ENCODE results near the gene KRT40. TPM values are rescaled to one million over a fixed set of nuclear protein-coding genes. Genes with fewer than 3 reads are reported as not detected.

Gene KRT40
- total and polyA plus RNA-seq, 2 of the 4 experiments (the other 2 are of a cell fraction): not detected

GRCh38 chr17:40960144-40960543, 24.0 kb downstream of the KRT40 start:
- Histone ChIP-seq H2AK5ac (ENCODE audit: low read depth, low read length) (peak overlapping the region; percentile 33; the same call in 1 of the 2 replicates), H4K5ac (ENCODE audit: low read depth, low read length) (peak overlapping the region; percentile 74; the same call in 1 of the 2 replicates), H3K23ac (ENCODE audit: low read depth, low read length) (no peak overlapping the region), H2AK9ac (replicated peaks; ENCODE audit: low read depth, low read length, poor library complexity) (no peak overlapping the region), H4K20me1 (ENCODE audit: insufficient read depth, low read length) (no peaks in the 10 kb centered on the region), H2BK15ac (ENCODE audit: low read depth, low read length) (peak overlapping the region; percentile 72; the same call in 2 of the 3 replicates), H3K4me1 (ENCODE audit: control insufficient read depth, insufficient read depth, low read length) (peaks cover 8% of the 10 kb centered on the region), H3K79me1 (ENCODE audit: low read depth in 1 of 2, low read length in 2 of 2) (no peaks in the 10 kb centered on the region), H2AFZ (replicated peaks; ENCODE audit: low read length, poor library complexity) (peak overlapping the region; percentile 18), H3K27me3 (ENCODE audit: control insufficient read depth, insufficient read depth, low read length) (no peaks in the 10 kb centered on the region), H2BK20ac (ENCODE audit: low read depth, low read length) (peak overlapping the region; percentile 2; the same call in 1 of the 2 replicates), H3K9ac (ENCODE audit: low read depth, low read length) (no peak overlapping the region), H3K14ac (replicated peaks; ENCODE audit: low read depth, low read length) (peak overlapping the region; percentile 39), H3K9me1 (ENCODE audit: insufficient read depth, low read length) (peaks cover 9% of the 10 kb centered on the region), H3K9me3 (ENCODE audit: control insufficient read depth, insufficient read depth, low read length) (no peaks in the 10 kb centered on the region), H3K36me3 (ENCODE audit: control insufficient read depth, insufficient read depth, low read length) (no peaks in the 10 kb centered on the region), H3K27ac (ENCODE audit: insufficient read depth, low read length) (peak overlapping the region; percentile 8; the same call in 1 of the 2 replicates), H4K8ac (ENCODE audit: low read depth in 2 of 2, low read length in 2 of 2) (peak overlapping the region; percentile 50 to 73; a peak in 3 of 4 replicates), H2BK120ac (ENCODE audit: low read depth, low read length) (peak overlapping the region; percentile 56; the same call in 1 of the 2 replicates), H3K4me3 (ENCODE audit: insufficient read depth, low read depth, low read length) (no peak overlapping the region), H3K56ac (ENCODE audit: extremely low read depth, insufficient read depth, low read length) (no peak overlapping the region), H3K4me2 (ENCODE audit: low read depth, low read length) (peak overlapping the region; percentile 63), H2BK5ac (ENCODE audit: low read depth, low read length, poor library complexity, severe bottlenecking) (no peak overlapping the region), H3K18ac (ENCODE audit: low read depth, low read length) (peak overlapping the region; percentile 38; the same call in 1 of the 2 replicates), H4K91ac (ENCODE audit: insufficient read depth, low read depth, low read length) (peak overlapping the region; percentile 16; the same call in 1 of the 2 replicates), H3K4ac (ENCODE audit: low read depth, low read length) (peak overlapping the region; percentile 66)
- TF ChIP-seq SMC3 (IDR thresholded peaks at IDR 0.05; ENCODE audit: low read depth, low read length): no peak
- TF ChIP-seq RAD21 (IDR thresholded peaks at IDR 0.05; ENCODE audit: low read length): no peak
- TF ChIP-seq POLR2A (IDR thresholded peaks at IDR 0.05; ENCODE audit: low read depth, low read length): no peak
- no peak for TF ChIP-seq CEBPB (IDR thresholded peaks at IDR 0.05; ENCODE audit: low read depth, low read length)
- TF ChIP-seq CTCF (conservative IDR thresholded peaks at IDR 0.05; ENCODE audit: low read depth, low read length): no peak
- TF ChIP-seq CHD1 (IDR thresholded peaks at IDR 0.05; ENCODE audit: low read depth, low read length): no peak
- no peak for TF ChIP-seq MXI1 (IDR thresholded peaks at IDR 0.05; ENCODE audit: borderline replicate concordance, low read depth, low read length)
- no peak for TF ChIP-seq MAZ (IDR thresholded peaks at IDR 0.05; ENCODE audit: borderline replicate concordance, low read depth, low read length)
- TF ChIP-seq ELK1 (IDR thresholded peaks at IDR 0.05; ENCODE audit: borderline replicate concordance, low read depth, low read length): no peak
- TF ChIP-seq RFX5 (IDR thresholded peaks at IDR 0.05; ENCODE audit: low read depth, low read length): no peak
- TF ChIP-seq NFE2L2 (IDR thresholded peaks at IDR 0.05; ENCODE audit: low read depth, low read length): no peak
- no peak for TF ChIP-seq RCOR1 (IDR thresholded peaks at IDR 0.05; ENCODE audit: insufficient replicate concordance, low read length)
- TF ChIP-seq FOS (IDR thresholded peaks at IDR 0.05; ENCODE audit: low read depth, low read length): no peak
- TF ChIP-seq MAFK (IDR thresholded peaks at IDR 0.05; ENCODE audit: low read depth, low read length): no peak
- TF ChIP-seq BHLHE40 (IDR thresholded peaks at IDR 0.05; ENCODE audit: low read depth, low read length): no peak
- no peak for TF ChIP-seq USF2 (IDR thresholded peaks at IDR 0.05; ENCODE audit: low read depth, low read length)
- 52% methylated on average over 5 of the region's 10 CpGs; no CpG with 5 or more reads in 1 of the 2 experiments for WGBS, 2 experiments (ENCODE audit: extremely low coverage in 2 of 2, insufficient read length in 1 of 2)
- CTCF ChIA-PET: no interaction called here
- DNase-seq: peak; percentile 51
- BruUV-seq (replicated peaks): no TSS peak
- intact Hi-C loops (cut with micrococcal nuclease): no loop called here
- dilution Hi-C loops (cut with HindIII; ENCODE audit: low sequenced_read_pairs, unreplicated experiment): no loop called here
- POLR2A ChIA-PET (ENCODE audit: unreplicated experiment): no interaction called here
- in situ Hi-C loops (cut with MboI; ENCODE audit: low sequenced_read_pairs): no loop called here
- ATAC-seq (ENCODE audit: low read depth): no peak

Data from IMR-90 (cell line).